Measurements from ENCODE around the gene PALM3.
A peak's percentile ranks its signal among the peaks of the same experiment; 100 is the strongest.

The PALM3 gene

GRCh38 chr19:14061751-14062557 is at the start of gene PALM3:
TSS of gene PALM3 (minus strand) at chr19:14062076. CDS start at chr19:14061980, 96 bp downstream.
- H3K4me1 Mint-ChIP-seq: peaks cover 20 to 24% of the 10 kb centered on the region in 2 donors
- no peak within 1 kb of the TSS for H3K27ac Mint-ChIP-seq
- no peak for ATAC-seq (replicated peaks)
- no peak within 1 kb of the TSS for H3K4me3 Mint-ChIP-seq
- DNase-seq: no peak
- no peaks in the 10 kb centered on the region for H3K36me3 Mint-ChIP-seq
- H3K9me3 Mint-ChIP-seq: no peaks in the 10 kb centered on the region
- peaks cover 36 to 56% of the 10 kb centered on the region in 2 donors for H3K27me3 Mint-ChIP-seq

DNA sequence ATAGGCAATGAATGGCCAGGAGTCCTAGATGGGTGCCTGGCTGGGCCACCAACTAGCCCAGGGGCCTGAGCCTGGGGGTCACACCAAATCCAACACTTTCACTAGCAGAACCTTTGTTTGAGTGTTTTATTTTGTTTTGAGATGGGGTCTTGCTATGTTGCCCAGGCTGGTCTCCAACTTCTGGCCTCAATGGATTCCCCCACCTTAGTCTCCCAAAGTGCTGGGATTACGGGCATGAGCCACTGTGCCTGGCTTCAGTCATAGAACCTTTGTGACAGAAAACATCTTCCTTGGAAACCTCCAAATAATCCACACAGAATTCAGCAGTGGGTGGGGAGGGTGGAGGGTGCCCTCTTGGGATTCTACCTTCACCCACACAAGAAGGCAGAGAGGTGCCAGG is 49.6 kb upstream of the PALM3 start:
- Mint-ChIP-seq H3K4me1 (peaks cover 19 to 45% of the 10 kb centered on the region in 2 donors), H3K9me3 (no peaks in the 10 kb centered on the region), H3K4me3 (no peak overlapping the region), H3K27ac (no peak overlapping the region), H3K27me3 (no peaks in the 10 kb centered on the region), H3K36me3 (peaks cover 2 to 6% of the 10 kb centered on the region in 2 donors)
- ATAC-seq (replicated peaks): no peak
- no peak for DNase-seq

DNA sequence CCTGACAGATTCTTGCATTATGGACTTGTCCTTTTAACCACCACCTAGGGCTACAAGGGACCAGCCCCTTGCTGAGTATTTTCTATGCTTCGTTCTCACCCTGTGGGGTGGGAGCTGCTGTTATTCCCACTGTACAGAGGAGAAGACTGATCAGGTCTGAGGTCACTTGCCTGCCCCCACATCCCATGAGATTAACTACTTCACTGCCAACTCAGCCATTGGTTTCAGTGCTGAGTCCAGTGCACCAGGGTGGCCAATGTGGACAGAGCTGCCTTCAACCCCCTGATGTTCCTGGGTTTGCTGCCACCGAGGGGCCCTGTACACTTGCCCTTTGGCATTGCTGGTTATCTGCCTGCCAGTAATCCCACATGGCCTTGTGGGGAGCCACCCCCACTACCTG is 48.8 kb upstream of the PALM3 start:
- Mint-ChIP-seq H3K27me3 (no peaks in the 10 kb centered on the region), H3K36me3 (peaks cover 6 to 9% of the 10 kb centered on the region in 2 donors), H3K27ac (no peak overlapping the region), H3K4me3 (no peak overlapping the region), H3K9me3 (no peaks in the 10 kb centered on the region), H3K4me1 (peaks cover 12 to 37% of the 10 kb centered on the region in 2 donors)
- no peak for DNase-seq
- ATAC-seq (replicated peaks): no peak

- peaks cover 16% of the 10 kb centered on the region in 2 donors for H3K36me3 Mint-ChIP-seq
- ATAC-seq (replicated peaks) (no peak), DNase-seq (no peak)
- H3K4me3 Mint-ChIP-seq: no peak overlapping the region
- peaks cover 2 to 15% of the 10 kb centered on the region in 2 donors for H3K4me1 Mint-ChIP-seq
- H3K9me3 Mint-ChIP-seq: no peaks in the 10 kb centered on the region
- H3K27me3 Mint-ChIP-seq: no peaks in the 10 kb centered on the region
- H3K27ac Mint-ChIP-seq: no peak overlapping the region
These were observed 45.9 kb upstream of the PALM3 start for GRCh38 chr19:14107581-14108461.

- H3K4me1 Mint-ChIP-seq: peaks cover 2 to 10% of the 10 kb centered on the region in 2 donors
- H3K9me3 Mint-ChIP-seq: no peaks in the 10 kb centered on the region
- H3K27ac Mint-ChIP-seq: no peak overlapping the region
- no peak for DNase-seq
- H3K36me3 Mint-ChIP-seq: peaks cover 16 to 19% of the 10 kb centered on the region in 2 donors
- ATAC-seq (replicated peaks): no peak
- H3K4me3 Mint-ChIP-seq: no peak overlapping the region
- H3K27me3 Mint-ChIP-seq: no peaks in the 10 kb centered on the region
These were observed 45.0 kb upstream of the PALM3 start for GRCh38 chr19:14106840-14107239.

DNA sequence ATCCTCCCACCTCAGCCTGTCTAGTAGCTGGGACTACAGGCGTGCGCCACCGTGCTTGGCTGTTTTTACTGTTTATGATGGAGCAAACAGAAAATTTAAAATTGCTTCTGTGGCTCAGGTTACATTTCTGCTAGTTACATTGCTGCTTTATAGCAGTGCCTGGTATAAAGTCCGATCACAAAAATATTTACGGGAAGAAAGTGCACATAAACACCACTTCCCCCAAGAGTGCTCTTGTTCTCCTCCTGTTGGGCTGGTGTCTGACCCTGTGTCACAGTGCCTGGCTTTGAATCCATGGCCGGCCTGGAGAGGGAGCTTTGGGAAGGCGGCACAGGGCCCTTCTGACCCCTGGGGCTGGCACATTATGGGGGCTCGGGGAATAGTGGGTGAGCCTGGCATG is 43.8 kb upstream of the PALM3 start:
- no peak overlapping the region for H3K27ac Mint-ChIP-seq
- peaks cover 19% of the 10 kb centered on the region in 2 donors for H3K36me3 Mint-ChIP-seq
- DNase-seq (no peak), ATAC-seq (replicated peaks) (no peak)
- H3K4me1 Mint-ChIP-seq: peaks cover 2 to 4% of the 10 kb centered on the region in 2 donors
- H3K27me3 Mint-ChIP-seq: no peaks in the 10 kb centered on the region
- no peaks in the 10 kb centered on the region for H3K9me3 Mint-ChIP-seq
- H3K4me3 Mint-ChIP-seq: no peak overlapping the region

- DNase-seq (no peak), ATAC-seq (replicated peaks) (peak in 1 of 2 donors; percentile 33)
- Mint-ChIP-seq H3K27me3 (no peaks in the 10 kb centered on the region), H3K9me3 (no peaks in the 10 kb centered on the region), H3K4me1 (no peaks in the 10 kb centered on the region), H3K36me3 (peaks cover 19 to 21% of the 10 kb centered on the region in 2 donors), H3K4me3 (no peak overlapping the region), H3K27ac (no peak overlapping the region)
These were observed 41.4 kb upstream of the PALM3 start for GRCh38 chr19:14103310-14103709.

GRCh38 chr19:14102756-14103155 is 40.9 kb upstream of the PALM3 start:
- Mint-ChIP-seq H3K4me3 (no peak overlapping the region), H3K4me1 (no peaks in the 10 kb centered on the region), H3K36me3 (peaks cover 20 to 26% of the 10 kb centered on the region in 2 donors), H3K9me3 (no peaks in the 10 kb centered on the region), H3K27me3 (no peaks in the 10 kb centered on the region), H3K27ac (no peak overlapping the region)
- ATAC-seq (replicated peaks) (no peak), DNase-seq (no peak)

GRCh38 chr19:14102102-14102696 is 40.3 kb upstream of the PALM3 start:
- Mint-ChIP-seq H3K9me3 (no peaks in the 10 kb centered on the region), H3K4me3 (no peak overlapping the region)

DNA sequence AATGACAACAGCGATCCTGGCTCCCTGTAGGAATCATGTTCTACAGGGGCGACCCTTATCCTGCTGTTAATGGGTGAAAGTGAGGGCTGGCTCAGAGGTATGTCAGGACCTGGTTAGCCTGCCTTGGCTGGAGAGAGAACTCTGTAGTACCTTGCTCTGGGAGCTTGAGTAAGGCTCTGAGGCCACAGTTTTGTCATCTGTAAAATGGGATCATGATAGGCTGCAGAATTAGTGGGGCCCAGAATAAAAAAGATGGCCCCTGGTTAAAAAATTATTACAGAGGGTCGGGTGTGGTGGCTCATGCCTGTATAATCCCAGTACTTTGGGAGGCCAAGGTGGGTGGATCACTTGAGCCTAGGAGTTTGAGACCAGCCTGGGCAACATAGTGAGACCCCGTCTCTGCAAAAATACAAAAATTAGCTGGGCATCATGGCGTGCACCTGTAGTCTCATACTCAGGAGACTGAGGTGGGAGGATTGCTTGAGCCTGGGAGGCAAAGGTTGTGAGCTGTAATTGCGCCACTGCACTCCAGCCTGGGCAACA is 39.2 kb upstream of the PALM3 start:
- no peak overlapping the region for H3K27ac Mint-ChIP-seq
- no peaks in the 10 kb centered on the region for H3K9me3 Mint-ChIP-seq
- DNase-seq (no peak), ATAC-seq (replicated peaks) (no peak)
- H3K4me1 Mint-ChIP-seq: no peaks in the 10 kb centered on the region
- H3K27me3 Mint-ChIP-seq: no peaks in the 10 kb centered on the region
- no peak overlapping the region for H3K4me3 Mint-ChIP-seq
- peaks cover 26 to 37% of the 10 kb centered on the region in 2 donors for H3K36me3 Mint-ChIP-seq

More at GRCh38 chr19:14102102-14102696, 40.3 kb upstream of the PALM3 start:
- no peak overlapping the region for H3K27ac Mint-ChIP-seq
- peaks cover 21 to 32% of the 10 kb centered on the region in 2 donors for H3K36me3 Mint-ChIP-seq
- no peak for DNase-seq
- ATAC-seq (replicated peaks): no peak
- H3K4me1 Mint-ChIP-seq: no peaks in the 10 kb centered on the region
- no peaks in the 10 kb centered on the region for H3K27me3 Mint-ChIP-seq

- peaks cover 24 to 36% of the 10 kb centered on the region in 2 donors for H3K36me3 Mint-ChIP-seq
- H3K27ac Mint-ChIP-seq: no peak overlapping the region
- peaks cover 0 to 2% of the 10 kb centered on the region in 2 donors for H3K9me3 Mint-ChIP-seq
- DNase-seq (no peak), ATAC-seq (replicated peaks) (no peak)
- no peaks in the 10 kb centered on the region for H3K27me3 Mint-ChIP-seq
- no peak overlapping the region for H3K4me3 Mint-ChIP-seq
- no peaks in the 10 kb centered on the region for H3K4me1 Mint-ChIP-seq
These were observed 35.8 kb upstream of the PALM3 start for GRCh38 chr19:14097532-14098151.

DNA sequence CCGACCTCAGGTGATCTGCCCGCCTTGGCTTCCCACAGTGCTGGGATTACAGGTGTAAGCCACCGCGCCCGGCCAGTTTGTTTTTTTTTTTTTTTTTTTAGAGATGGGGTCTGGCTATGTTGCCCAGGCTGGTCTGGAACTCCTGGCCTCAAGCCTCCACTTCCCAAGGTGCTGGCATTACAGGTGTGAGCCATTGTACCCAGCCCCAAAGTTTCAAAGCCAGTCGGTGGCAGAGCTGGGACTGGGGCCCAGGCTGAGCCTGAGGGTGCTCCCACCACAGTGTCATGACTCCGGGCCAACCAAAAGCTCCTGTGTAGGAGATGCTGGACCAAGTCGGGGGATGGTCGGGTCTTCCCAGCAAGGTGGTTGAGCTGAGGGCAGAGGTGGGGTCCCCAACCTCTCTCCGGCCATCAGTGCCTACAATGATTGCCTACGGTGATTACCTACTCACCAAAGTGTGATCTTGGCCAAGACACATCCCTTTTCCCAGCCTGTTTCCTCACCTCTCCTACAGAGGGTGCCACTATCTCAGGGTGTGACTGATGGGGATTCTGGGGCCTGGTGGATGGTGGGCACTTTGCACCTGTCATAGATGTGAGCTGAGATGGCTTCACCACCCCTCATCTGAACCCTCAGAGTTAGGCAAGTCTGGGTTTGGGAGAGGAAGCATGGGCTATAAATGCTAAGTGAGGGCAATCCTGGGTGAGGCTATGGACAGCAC is 34.6 kb upstream of the PALM3 start:
- ATAC-seq (replicated peaks) (no peak), DNase-seq (no peak)
- Mint-ChIP-seq H3K4me1 (peaks cover 7 to 10% of the 10 kb centered on the region in 2 donors), H3K9me3 (peaks cover 0 to 2% of the 10 kb centered on the region in 2 donors), H3K27ac (no peak overlapping the region), H3K36me3 (peaks cover 29 to 45% of the 10 kb centered on the region in 2 donors), H3K27me3 (no peaks in the 10 kb centered on the region), H3K4me3 (no peak overlapping the region)

- peak overlapping the region; percentile 56 for H3K27ac Mint-ChIP-seq
- no peak for ATAC-seq (replicated peaks)
- H3K9me3 Mint-ChIP-seq: peaks cover 0 to 2% of the 10 kb centered on the region in 2 donors
- no peak overlapping the region for H3K4me3 Mint-ChIP-seq
- H3K4me1 Mint-ChIP-seq: peaks cover 7 to 10% of the 10 kb centered on the region in 2 donors
- peaks cover 29 to 40% of the 10 kb centered on the region in 2 donors for H3K36me3 Mint-ChIP-seq
- no peak for DNase-seq
- no peaks in the 10 kb centered on the region for H3K27me3 Mint-ChIP-seq
These were observed 33.0 kb upstream of the PALM3 start for GRCh38 chr19:14094854-14095253.
